ENCODE measurements around the gene DPP6.

The DPP6 gene

DNA sequence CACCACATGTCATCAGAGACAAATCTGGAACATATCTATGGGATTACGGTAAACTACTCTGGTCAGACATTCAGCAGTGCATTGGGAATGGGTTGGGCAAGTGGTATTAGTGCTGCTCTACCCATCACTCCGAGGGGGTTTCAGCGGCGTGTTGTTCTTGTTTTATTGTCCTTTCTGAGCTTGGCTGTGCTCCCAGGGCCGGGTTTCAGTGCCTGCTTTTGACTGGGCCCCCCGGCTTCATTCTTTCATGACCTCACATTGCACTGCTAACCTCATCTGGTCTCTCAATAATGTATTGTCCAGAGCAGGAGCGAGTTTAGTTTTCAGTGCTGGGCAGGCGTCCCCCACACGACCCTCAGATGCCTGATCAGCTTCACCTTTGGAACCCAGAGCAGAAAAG lies 586.1 kb downstream of the DPP6 start:
- DNase-seq (ENCODE audit: extremely low read depth, low read depth) = no peak
- TF ChIP-seq, protein P1, sequence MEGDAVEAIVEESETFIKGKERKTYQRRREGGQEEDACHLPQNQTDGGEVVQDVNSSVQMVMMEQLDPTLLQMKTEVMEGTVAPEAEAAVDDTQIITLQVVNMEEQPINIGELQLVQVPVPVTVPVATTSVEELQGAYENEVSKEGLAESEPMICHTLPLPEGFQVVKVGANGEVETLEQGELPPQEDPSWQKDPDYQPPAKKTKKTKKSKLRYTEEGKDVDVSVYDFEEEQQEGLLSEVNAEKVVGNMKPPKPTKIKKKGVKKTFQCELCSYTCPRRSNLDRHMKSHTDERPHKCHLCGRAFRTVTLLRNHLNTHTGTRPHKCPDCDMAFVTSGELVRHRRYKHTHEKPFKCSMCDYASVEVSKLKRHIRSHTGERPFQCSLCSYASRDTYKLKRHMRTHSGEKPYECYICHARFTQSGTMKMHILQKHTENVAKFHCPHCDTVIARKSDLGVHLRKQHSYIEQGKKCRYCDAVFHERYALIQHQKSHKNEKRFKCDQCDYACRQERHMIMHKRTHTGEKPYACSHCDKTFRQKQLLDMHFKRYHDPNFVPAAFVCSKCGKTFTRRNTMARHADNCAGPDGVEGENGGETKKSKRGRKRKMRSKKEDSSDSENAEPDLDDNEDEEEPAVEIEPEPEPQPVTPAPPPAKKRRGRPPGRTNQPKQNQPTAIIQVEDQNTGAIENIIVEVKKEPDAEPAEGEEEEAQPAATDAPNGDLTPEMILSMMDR (IDR thresholded peaks at IDR 0.05; ENCODE audit: low read depth, low read length, missing control alignments) = no peak
- H3K4me3 ChIP-seq (replicated peaks; ENCODE audit: low read depth, low read length) = no peak overlapping the region

- TF ChIP-seq, protein P1 (IDR thresholded peaks at IDR 0.05; ENCODE audit: low read depth, low read length, missing control alignments) = no peak
- DNase-seq (ENCODE audit: extremely low read depth, low read depth) = no peak
- H3K4me3 ChIP-seq (replicated peaks; ENCODE audit: low read depth, low read length) = no peak overlapping the region
Measured at GRCh38 chr7:154640266-154640865, 588.2 kb downstream of the DPP6 start.

GRCh38 chr7:154640917-154641316 lies 588.7 kb downstream of the DPP6 start:
- DNase-seq (ENCODE audit: extremely low read depth, low read depth) = no peak
- no peak overlapping the region for H3K4me3 ChIP-seq (replicated peaks; ENCODE audit: low read depth, low read length)
- TF ChIP-seq, protein P1 (IDR thresholded peaks at IDR 0.05; ENCODE audit: low read depth, low read length, missing control alignments) = no peak

GRCh38 chr7:154644366-154644765 lies 592.2 kb downstream of the DPP6 start:
- no peak for DNase-seq (ENCODE audit: extremely low read depth, low read depth)
- no peak overlapping the region for H3K4me3 ChIP-seq (replicated peaks; ENCODE audit: low read depth, low read length)
- TF ChIP-seq, protein P1 (IDR thresholded peaks at IDR 0.05; ENCODE audit: low read depth, low read length, missing control alignments) = no peak

DNA sequence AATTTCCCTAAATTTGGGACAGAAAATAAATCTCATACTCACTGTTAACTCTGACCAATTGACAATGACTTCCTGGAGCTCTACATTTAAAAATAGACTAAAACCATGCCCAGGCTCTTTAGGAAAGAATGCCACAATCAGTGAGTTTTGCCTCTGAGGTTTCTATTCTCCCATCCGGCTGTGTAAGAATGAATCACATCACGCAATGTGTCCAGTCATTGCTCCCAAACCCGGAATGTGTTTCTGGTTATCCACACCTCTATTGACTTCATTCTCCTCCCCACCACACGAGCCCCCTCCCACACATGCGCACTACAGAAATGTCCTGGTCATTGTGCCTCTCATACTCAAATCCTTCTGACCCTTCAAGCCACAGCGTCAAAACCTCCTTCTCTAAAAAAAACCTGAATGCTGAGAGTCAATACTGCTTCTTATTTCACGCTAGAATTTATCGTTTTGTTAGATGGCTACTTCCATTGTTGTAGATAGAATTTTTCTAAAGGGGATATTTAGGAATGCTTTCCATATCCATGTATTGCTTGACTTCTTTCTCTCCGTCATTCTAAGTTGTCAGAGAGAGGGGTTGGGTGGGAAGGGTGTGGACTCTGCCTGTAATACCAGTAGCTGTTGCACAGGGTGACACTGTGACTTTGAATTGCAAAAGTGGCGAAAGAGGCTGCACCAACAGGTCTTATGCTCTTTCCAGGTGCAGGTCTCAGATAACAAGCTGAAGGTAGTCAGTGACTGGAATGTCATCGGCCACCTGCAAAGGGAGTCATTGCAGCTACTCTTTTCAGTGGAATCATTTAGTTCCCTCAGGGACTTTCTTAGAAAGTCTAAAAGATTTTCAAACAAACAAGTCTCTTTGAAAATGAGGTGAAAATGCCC lies 594.2 kb downstream of the DPP6 start:
- TF ChIP-seq, protein P1 (IDR thresholded peaks at IDR 0.05; ENCODE audit: low read depth, low read length, missing control alignments) = no peak
- no peak for DNase-seq (ENCODE audit: extremely low read depth, low read depth)
- no peak overlapping the region for H3K4me3 ChIP-seq (replicated peaks; ENCODE audit: low read depth, low read length)

- DNase-seq (ENCODE audit: extremely low read depth, low read depth) = no peak
- TF ChIP-seq, protein P1 (IDR thresholded peaks at IDR 0.05; ENCODE audit: low read depth, low read length, missing control alignments) = no peak
Measured at GRCh38 chr7:154647625-154648024, 595.4 kb downstream of the DPP6 start.

More at GRCh38 chr7:154647625-154648024, 595.4 kb downstream of the DPP6 start:
- H3K4me3 ChIP-seq (replicated peaks; ENCODE audit: low read depth, low read length) = no peak overlapping the region
